GM19468 (cell line): Measurements from ENCODE around the gene HPSE2.
"Not testable (repeated sequence)": the region's sequence is repeated elsewhere in the genome, so short reads cannot be mapped to it uniquely, and the experiment has no call there.

Experiments used
- ATAC-seq: cut with Tn5 transposase; IDR thresholded peaks from one replicate; pipeline ENCODE4 v1.9.1; 2021; ENCODE audit warnings: mild to moderate bottlenecking, moderate library complexity, moderate number of reproducible peaks; ENCODE audit not compliant: unreplicated experiment; ENCODE audit errors: extremely low read depth

HPSE2 gene

GRCh38 chr10:98925651-98926050 lies 310.0 kb downstream of the HPSE2 start:
- ATAC-seq, result no peak

- no peak for ATAC-seq
Observed at GRCh38 chr10:98924526-98924925, 311.1 kb downstream of the HPSE2 start.

GRCh38 chr10:98921316-98921715 lies 314.3 kb downstream of the HPSE2 start:
- ATAC-seq, result no peak

- ATAC-seq, result no peak
Observed at GRCh38 chr10:98920807-98921206, 314.8 kb downstream of the HPSE2 start.

GRCh38 chr10:98920360-98920759 lies 315.3 kb downstream of the HPSE2 start:
- no peak for ATAC-seq

GRCh38 chr10:98919899-98920298 lies 315.8 kb downstream of the HPSE2 start:
- no peak for ATAC-seq

GRCh38 chr10:98917828-98918227 lies 317.8 kb downstream of the HPSE2 start:
- ATAC-seq, result no peak

GRCh38 chr10:98916526-98917125 lies 319.0 kb downstream of the HPSE2 start:
- no peak for ATAC-seq

GRCh38 chr10:98915911-98916310 lies 319.7 kb downstream of the HPSE2 start:
- no peak for ATAC-seq

- no peak for ATAC-seq
Observed at GRCh38 chr10:98910546-98910945, 325.1 kb downstream of the HPSE2 start.

GRCh38 chr10:98910048-98910447 lies 325.6 kb downstream of the HPSE2 start:
- no peak for ATAC-seq

- ATAC-seq, result no peak
Observed at GRCh38 chr10:98908868-98909267, 326.8 kb downstream of the HPSE2 start.

GRCh38 chr10:98908247-98908646 lies 327.4 kb downstream of the HPSE2 start:
- not testable (repeated sequence) for ATAC-seq

- ATAC-seq, result no peak
Observed at GRCh38 chr10:98901441-98902110, 334.1 kb downstream of the HPSE2 start.

- ATAC-seq, result no peak
Observed at GRCh38 chr10:98899018-98899417, 336.6 kb downstream of the HPSE2 start.

- no peak for ATAC-seq
Observed at GRCh38 chr10:98892523-98892922, 343.1 kb downstream of the HPSE2 start.

GRCh38 chr10:98886686-98887085 lies 349.0 kb downstream of the HPSE2 start:
- ATAC-seq, result no peak

- no peak for ATAC-seq
Observed at GRCh38 chr10:98885378-98885777, 350.3 kb downstream of the HPSE2 start.

GRCh38 chr10:98881789-98882188 lies 353.9 kb downstream of the HPSE2 start:
- ATAC-seq, result no peak

GRCh38 chr10:98880971-98881370 lies 354.7 kb downstream of the HPSE2 start:
- ATAC-seq, result no peak

GRCh38 chr10:98878921-98879320 lies 356.7 kb downstream of the HPSE2 start:
- ATAC-seq, result no peak

- no peak for ATAC-seq
Observed at GRCh38 chr10:98878418-98878817, 357.2 kb downstream of the HPSE2 start.
